B cell (primary cell): ENCODE results near the gene LILRB3.

Experiments
- CTCF ChIP-seq: fragments of 200-600 bp; IDR thresholded peaks from one replicate; pipeline ENCODE4 v1.8.0; 2022; ENCODE audit warnings: antibody characterized with exemption, mild to moderate bottlenecking
- EZH2 ChIP-seq: IDR thresholded peaks from 2 replicates; pipeline ENCODE4 v1.6.1; 2012; ENCODE audit warnings: borderline replicate concordance, low read depth, mild to moderate bottlenecking, moderate library complexity, low read length; ENCODE audit not compliant: insufficient read depth, poor library complexity, severe bottlenecking

DNA sequence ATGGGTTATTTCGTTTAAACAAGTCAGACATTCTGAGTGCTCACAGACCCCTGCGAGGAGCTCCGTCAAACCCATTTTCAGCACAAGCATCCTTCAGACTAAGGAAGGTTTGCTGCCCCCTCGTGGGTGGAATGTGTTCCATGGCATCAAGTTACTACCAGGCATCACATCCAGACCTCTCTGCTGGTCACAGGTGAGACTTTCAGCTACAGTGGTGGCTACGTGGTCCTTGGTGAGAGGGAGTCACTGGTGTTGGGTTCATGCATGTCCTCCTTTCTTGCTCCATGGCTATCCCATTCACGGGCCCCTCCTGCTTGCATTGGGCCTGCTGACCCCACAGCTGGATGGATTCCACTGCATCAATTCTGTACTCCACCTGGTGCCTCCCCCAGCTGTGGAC, 43.3 kb upstream of the LILRB3 start:
- TF ChIP-seq CTCF (peak; percentile 87), EZH2 (no peak)
